BLaER1 treated with 17β-estradiol and CSF1 and Interleukin-3, amounts not matched to agents 10 nM and 100 nM (cell line): Measurements from ENCODE around the gene SLC16A4.
"Not testable (repeated sequence)": the region's sequence is repeated elsewhere in the genome, so short reads cannot be mapped to it uniquely, and the experiment has no call there.

Experiments
- H3K27ac ChIP-seq, 11 experiments: shearing (Covaris generic); formaldehyde crosslinking; 2 replicates each; pipeline ENCODE4 v1.8.1; 2022
- H3K27me3 ChIP-seq, 11 experiments: shearing (Covaris generic); formaldehyde crosslinking; 2 replicates each; pipeline ENCODE4 v1.8.1; 2022
- H3K36me3 ChIP-seq, 11 experiments: shearing (Covaris generic); formaldehyde crosslinking; 2 replicates each; pipeline ENCODE4 v1.8.1; 2022
- H3K4me1 ChIP-seq, 10 experiments: shearing (Covaris generic); formaldehyde crosslinking; 2 replicates each; pipeline ENCODE4 v1.8.1; 2022
- H3K4me2 ChIP-seq, 11 experiments: shearing (Covaris generic); formaldehyde crosslinking; 2 replicates each; pipeline ENCODE4 v1.8.1; 2022
- H3K4me3 ChIP-seq, 10 experiments: shearing (Covaris generic); formaldehyde crosslinking; 2 replicates each; pipeline ENCODE4 v1.8.1; 2022
- H3K9ac ChIP-seq, 11 experiments: shearing (Covaris generic); formaldehyde crosslinking; 2 replicates each; pipeline ENCODE4 v1.8.1; 2022
- H3K9me3 ChIP-seq, 11 experiments: shearing (Covaris generic); formaldehyde crosslinking; replicated peaks in 1 of 11; 2 replicates each; pipeline ENCODE4 v1.8.1; 2022
- H4K20me1 ChIP-seq, 11 experiments: shearing (Covaris generic); formaldehyde crosslinking; 2 replicates each; pipeline ENCODE4 v1.8.1; 2022
- Cebpa-rat ChIP-seq, 11 experiments: shearing (Covaris generic); IDR thresholded peaks; 2 replicates each; pipeline ENCODE4 v1.8.1; 2022

The SLC16A4 gene

GRCh38 chr1:110412576-110412975 lies 21.8 kb upstream of the SLC16A4 start:
- H3K9ac ChIP-seq: no peak overlapping the region
- H3K4me2 ChIP-seq: no peak overlapping the region
- H3K27me3 ChIP-seq: no peaks in the 10 kb centered on the region
- 0 out of 22 replicates have a peak, but pooled peaks cover 0 to 2% (median 0%) of the 10 kb centered on the region in 11 experiments for H4K20me1 ChIP-seq
- no peaks in the 10 kb centered on the region for H3K36me3 ChIP-seq
- peaks cover 7 to 12% (median 10%) of the 10 kb centered on the region in 10 experiments for H3K4me1 ChIP-seq
- TF ChIP-seq Cebpa-rat (IDR thresholded peaks at IDR 0.05): no peak
- H3K4me3 ChIP-seq: no peak overlapping the region
- no peak overlapping the region for H3K27ac ChIP-seq
- no peaks in the 10 kb centered on the region for H3K9me3 ChIP-seq

- TF ChIP-seq Cebpa-rat (IDR thresholded peaks at IDR 0.05): peak in 1 of 11 experiments; percentile 53; a peak in 1 of 22 replicates
- H3K27me3 ChIP-seq: no peaks in the 10 kb centered on the region
- peaks cover 0 to 2% (median 0%) of the 10 kb centered on the region in 11 experiments; a peak in 4 of 22 replicates for H3K36me3 ChIP-seq
- H3K27ac ChIP-seq: no peak overlapping the region
- no peak overlapping the region for H3K4me2 ChIP-seq
- no peak overlapping the region for H3K4me3 ChIP-seq
- H3K4me1 ChIP-seq: peaks cover 12 to 16% (median 14%) of the 10 kb centered on the region in 10 experiments
- H3K9me3 ChIP-seq: no peaks in the 10 kb centered on the region
- peak overlapping the region in 3 of 11 experiments; percentile 2 to 10 (median 9); a peak in 3 of 22 replicates for H3K9ac ChIP-seq
- peaks cover 0 to 7% (median under 1%) of the 10 kb centered on the region in 11 experiments; a peak in 6 of 22 replicates for H4K20me1 ChIP-seq
These were observed 20.4 kb upstream of the SLC16A4 start for GRCh38 chr1:110411173-110411735.

- H3K9me3 ChIP-seq: no peaks in the 10 kb centered on the region
- TF ChIP-seq Cebpa-rat (IDR thresholded peaks at IDR 0.05): no peak
- peaks cover 16 to 21% (median 19%) of the 10 kb centered on the region in 11 experiments for H3K36me3 ChIP-seq
- peak overlapping the region in 1 of 11 experiments; percentile 29; a peak in 1 of 22 replicates for H3K9ac ChIP-seq
- no peak overlapping the region for H3K4me2 ChIP-seq
- no peak overlapping the region for H3K4me3 ChIP-seq
- H4K20me1 ChIP-seq: peaks cover 0 to 26% (median 6%) of the 10 kb centered on the region in 11 experiments; a peak in 9 of 22 replicates
- H3K27me3 ChIP-seq: no peaks in the 10 kb centered on the region
- H3K4me1 ChIP-seq: peaks cover 17 to 26% (median 20%) of the 10 kb centered on the region in 10 experiments
- no peak overlapping the region for H3K27ac ChIP-seq
These were observed 18.5 kb upstream of the SLC16A4 start for GRCh38 chr1:110409316-110409715.

GRCh38 chr1:110408488-110408887 lies 17.7 kb upstream of the SLC16A4 start:
- Histone ChIP-seq H3K36me3 (peaks cover 24 to 30% (median 27%) of the 10 kb centered on the region in 11 experiments), H4K20me1 (peaks cover 0 to 30% (median 6%) of the 10 kb centered on the region in 11 experiments; a peak in 9 of 22 replicates), H3K4me2 (peak overlapping the region; percentile 79 to 92 (median 88)), H3K4me3 (peak overlapping the region; percentile 82 to 98 (median 89); a peak in 19 of 20 replicates), H3K4me1 (peaks cover 17 to 26% (median 20%) of the 10 kb centered on the region in 10 experiments), H3K27me3 (no peaks in the 10 kb centered on the region), H3K27ac (peak overlapping the region in 4 of 11 experiments; percentile 88 to 93 (median 90); a peak in 6 of 22 replicates), H3K9me3 (no peaks in the 10 kb centered on the region), H3K9ac (peak overlapping the region; percentile 88 to 98 (median 93); a peak in 16 of 22 replicates)
- no peak for TF ChIP-seq Cebpa-rat (IDR thresholded peaks at IDR 0.05)

GRCh38 chr1:110407260-110408210 lies 16.7 kb upstream of the SLC16A4 start, which contains the start of gene LAMTOR5:
LAMTOR5 (minus strand) TSS chr1:110407694; CDS start chr1:110407620, 74 bp downstream.
- Histone ChIP-seq H3K27me3 (no peaks in the 10 kb centered on the region), H3K4me3 (peak within 1 kb of the TSS; percentile 82 to 98 (median 89)), H3K4me2 (peak within 1 kb of the TSS; percentile 79 to 92 (median 88)), H3K27ac (peak within 1 kb of the TSS; percentile 82 to 96 (median 90)), H3K9ac (peak within 1 kb of the TSS; percentile 88 to 98 (median 93)), H4K20me1 (peaks cover 0 to 31% (median 6%) of the 10 kb centered on the region in 11 experiments; a peak in 9 of 22 replicates), H3K4me1 (peaks cover 17 to 26% (median 20%) of the 10 kb centered on the region in 10 experiments), H3K36me3 (peaks cover 34 to 39% (median 36%) of the 10 kb centered on the region in 11 experiments), H3K9me3 (no peaks in the 10 kb centered on the region)
- TF ChIP-seq Cebpa-rat (IDR thresholded peaks at IDR 0.05): no peak

GRCh38 chr1:110406407-110406806 lies 15.6 kb upstream of the SLC16A4 start:
- H3K4me1 ChIP-seq: peaks cover 17 to 26% (median 20%) of the 10 kb centered on the region in 10 experiments
- H3K9me3 ChIP-seq, H3K27me3 ChIP-seq: not testable (repeated sequence)
- peak overlapping the region; percentile 82 to 98 (median 89) for H3K4me3 ChIP-seq
- H3K36me3 ChIP-seq: peaks cover 45 to 50% (median 48%) of the 10 kb centered on the region in 11 experiments
- H3K27ac ChIP-seq: peak overlapping the region; percentile 82 to 96 (median 90); a peak in 18 of 22 replicates
- peak overlapping the region; percentile 69 to 92 (median 81) for H3K4me2 ChIP-seq
- peak overlapping the region; percentile 88 to 98 (median 93) for H3K9ac ChIP-seq
- H4K20me1 ChIP-seq: peaks cover 0 to 41% (median 6%) of the 10 kb centered on the region in 11 experiments; a peak in 11 of 22 replicates

GRCh38 chr1:110404401-110404800 lies 13.6 kb upstream of the SLC16A4 start:
- H3K27me3 ChIP-seq: no peaks in the 10 kb centered on the region
- H3K36me3 ChIP-seq: peaks cover 65 to 70% (median 68%) of the 10 kb centered on the region in 11 experiments

GRCh38 chr1:110403805-110404204 lies 13.0 kb upstream of the SLC16A4 start:
- H3K4me3 ChIP-seq: no peak overlapping the region
- peaks cover 0 to 45% (median 6%) of the 10 kb centered on the region in 11 experiments; a peak in 11 of 22 replicates for H4K20me1 ChIP-seq
- H3K36me3 ChIP-seq: peaks cover 71 to 76% (median 74%) of the 10 kb centered on the region in 11 experiments
- H3K27ac ChIP-seq: no peak overlapping the region
- TF ChIP-seq Cebpa-rat (IDR thresholded peaks at IDR 0.05): no peak
- no peak overlapping the region for H3K9ac ChIP-seq
- H3K4me2 ChIP-seq: no peak overlapping the region
- H3K27me3 ChIP-seq: no peaks in the 10 kb centered on the region
- H3K9me3 ChIP-seq: no peaks in the 10 kb centered on the region
- peaks cover 15 to 21% (median 20%) of the 10 kb centered on the region in 10 experiments for H3K4me1 ChIP-seq

More at GRCh38 chr1:110404401-110404800, 13.6 kb upstream of the SLC16A4 start:
- Histone ChIP-seq H3K4me3 (no peak overlapping the region), H3K9me3 (no peaks in the 10 kb centered on the region), H3K4me1 (peaks cover 17 to 26% (median 20%) of the 10 kb centered on the region in 10 experiments), H3K27ac (no peak overlapping the region), H3K4me2 (no peak overlapping the region), H4K20me1 (peaks cover 0 to 45% (median 6%) of the 10 kb centered on the region in 11 experiments; a peak in 11 of 22 replicates), H3K9ac (0 out of 22 replicates have a peak overlapping the region, but pooled peaks of 1 of the 11 experiments have one; percentile 24)
- no peak for TF ChIP-seq Cebpa-rat (IDR thresholded peaks at IDR 0.05)

GRCh38 chr1:110396259-110396958 lies 5.6 kb upstream of the SLC16A4 start:
- Histone ChIP-seq H3K9me3 (peaks cover 10 to 19% (median 17%) of the 10 kb centered on the region in 11 experiments), H3K36me3 (peaks cover 67 to 80% (median 74%) of the 10 kb centered on the region in 11 experiments), H3K4me3 (0 out of 20 replicates have a peak overlapping the region, but pooled peaks of 1 of the 10 experiments have one; percentile 2)
- not testable (repeated sequence) for H3K9ac ChIP-seq, H3K4me2 ChIP-seq, H3K27me3 ChIP-seq, H3K27ac ChIP-seq, H4K20me1 ChIP-seq, H3K4me1 ChIP-seq
